Measurements from ENCODE around the gene LRFN4.

Gene LRFN4

DNA sequence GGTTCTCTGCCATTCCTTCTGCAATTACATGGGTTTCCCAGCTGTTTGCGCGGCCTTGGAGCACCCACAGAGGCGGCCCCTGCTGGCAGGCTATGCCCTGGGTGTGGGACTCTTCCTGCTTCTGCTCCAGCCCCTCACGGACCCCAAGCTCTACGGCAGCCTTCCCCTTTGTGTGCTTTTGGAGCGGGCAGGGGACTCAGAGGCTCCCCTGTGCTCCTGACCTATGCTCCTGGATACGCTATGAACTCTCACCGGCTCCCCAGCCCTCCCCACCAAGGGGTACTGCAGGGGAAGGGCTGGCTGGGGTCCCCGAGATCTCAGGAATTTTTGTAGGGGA, 11.0 kb upstream of the LRFN4 start:
- DNase-seq, result no peak

DNA sequence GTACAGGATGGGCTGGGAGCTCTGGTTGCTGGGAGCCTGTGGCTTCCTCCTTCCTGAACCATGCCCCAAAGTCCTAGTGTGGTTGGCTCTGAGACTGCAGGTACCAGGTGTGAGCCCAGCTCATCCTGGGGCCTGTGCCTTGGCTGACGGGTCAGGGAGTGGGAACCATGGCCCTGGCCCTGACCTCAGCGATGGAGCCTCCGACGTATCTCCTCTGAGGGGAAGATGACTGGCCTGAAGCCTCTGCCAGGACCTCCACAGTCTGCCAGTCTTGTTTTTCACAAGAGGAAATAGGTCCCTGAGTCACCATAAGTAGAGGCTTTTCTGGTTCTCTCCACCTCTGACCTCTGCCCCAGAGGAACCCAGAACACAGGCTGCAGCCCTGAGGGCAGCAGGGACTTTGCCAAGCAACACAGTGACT, 10.2 kb upstream of the LRFN4 start:
- peak; percentile 32 to 50 for DNase-seq

DNA sequence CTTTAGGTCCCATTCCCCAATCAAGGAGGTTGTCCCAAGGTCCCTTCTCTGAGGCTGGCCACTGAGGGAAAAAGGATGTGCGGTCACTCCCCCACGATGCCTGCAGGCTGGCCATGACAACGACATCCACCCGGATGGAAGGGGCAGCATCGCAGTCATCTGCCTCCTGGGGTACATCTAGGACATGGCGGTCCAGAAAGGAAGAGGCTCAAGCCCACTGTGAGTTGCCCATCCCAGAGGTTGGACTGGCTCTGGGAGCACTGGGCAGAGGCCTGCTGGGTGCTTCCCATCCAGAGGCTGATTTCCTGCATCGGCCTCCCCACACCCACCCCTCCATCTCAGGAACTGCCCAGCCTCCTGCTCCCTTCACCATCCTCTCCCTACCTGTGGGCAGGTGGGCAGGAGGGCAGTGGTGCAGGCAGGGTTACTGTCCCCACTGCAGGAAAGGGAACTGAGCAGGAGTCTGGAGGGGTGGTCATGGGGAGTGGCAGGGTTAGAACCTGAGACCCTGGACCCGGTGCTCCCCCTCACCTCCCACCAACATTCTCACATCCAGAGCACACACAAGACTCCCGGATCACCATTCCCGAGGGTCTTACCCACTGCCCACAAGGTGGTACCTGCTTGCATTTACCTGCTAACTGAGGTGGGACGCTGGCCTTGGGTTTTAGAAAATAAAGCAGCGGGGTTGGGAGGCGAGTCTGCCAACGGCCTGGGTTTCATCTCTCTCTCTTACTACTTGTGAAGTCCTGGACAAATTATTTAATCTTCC, 9.2 kb upstream of the LRFN4 start:
- no peak for DNase-seq

DNA sequence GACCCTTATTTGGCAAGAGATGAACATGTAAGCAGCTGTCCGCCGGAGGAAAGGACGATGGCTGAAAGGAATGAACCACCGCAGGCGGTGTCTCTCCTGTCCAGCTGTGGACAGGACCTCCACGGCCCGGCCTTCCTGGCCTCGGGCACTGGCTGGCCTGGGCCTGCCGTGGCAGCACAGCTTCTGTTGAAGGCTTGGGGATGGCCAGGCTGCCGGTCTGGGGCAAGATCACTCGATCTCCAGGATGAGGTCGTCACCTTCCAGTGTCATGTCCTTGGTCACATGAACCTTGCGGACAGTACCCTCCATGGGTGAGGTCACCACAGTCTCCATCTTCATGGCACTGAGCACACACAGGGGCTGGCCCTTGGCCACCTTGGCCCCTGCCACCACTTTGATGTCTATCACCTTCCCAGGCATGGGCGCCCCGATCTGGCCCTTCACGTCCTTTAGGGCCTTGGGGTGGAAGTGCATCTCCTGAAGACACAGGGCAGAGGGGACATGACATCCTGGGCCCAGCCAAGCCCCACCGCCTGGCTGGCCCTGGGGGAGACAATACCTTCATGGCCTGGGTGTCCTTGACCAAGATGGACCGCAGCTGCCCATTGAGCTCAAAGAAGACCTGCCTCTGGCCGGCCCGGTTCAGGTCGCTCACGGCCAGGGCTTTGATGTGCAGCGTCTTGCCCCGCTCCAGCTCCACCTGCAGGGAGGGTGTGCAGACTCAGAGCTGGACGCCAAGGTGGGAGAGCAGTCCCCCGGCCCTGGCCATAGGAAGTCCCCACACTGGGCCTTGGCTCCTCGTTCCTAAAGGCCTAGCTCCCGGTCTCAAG, 8.0 kb upstream of the LRFN4 start:
- DNase-seq, result no peak

DNA sequence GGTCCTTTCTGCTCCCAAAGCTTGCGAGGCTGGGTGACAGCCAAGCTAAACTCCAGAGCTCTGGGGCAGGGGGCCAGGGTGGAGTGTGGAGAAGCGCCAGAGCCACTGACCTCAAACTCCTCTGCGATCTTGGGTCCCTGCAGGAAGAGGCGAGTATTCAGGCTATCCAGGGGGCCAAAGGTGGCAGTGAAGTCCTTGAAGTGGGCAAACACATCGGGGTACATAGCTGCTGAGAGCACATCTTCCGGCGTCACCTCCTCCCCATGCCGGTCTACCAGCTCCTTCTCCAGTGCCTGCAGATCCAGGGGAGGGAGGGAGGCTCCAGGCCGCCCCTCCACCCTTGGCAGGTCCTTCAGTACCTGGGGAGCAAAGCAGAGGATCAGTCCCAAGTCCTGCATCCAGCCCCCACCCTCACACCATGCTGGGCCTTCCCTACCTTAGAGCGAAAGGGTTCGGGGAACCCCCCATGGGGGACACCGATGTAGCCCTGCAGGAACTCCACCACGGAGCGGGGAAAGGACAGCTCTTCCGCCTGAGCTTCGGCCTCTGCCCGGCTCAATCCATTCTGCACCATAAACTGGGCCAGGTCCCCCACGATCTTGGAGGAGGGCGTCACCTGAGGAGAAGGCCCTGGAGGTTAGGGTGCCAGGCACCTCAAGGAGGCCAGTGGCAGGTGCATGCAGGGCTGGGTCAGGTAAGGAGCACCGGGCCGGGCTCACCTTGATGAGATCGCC, 7.2 kb upstream of the LRFN4 start:
- DNase-seq, result no peak

DNA sequence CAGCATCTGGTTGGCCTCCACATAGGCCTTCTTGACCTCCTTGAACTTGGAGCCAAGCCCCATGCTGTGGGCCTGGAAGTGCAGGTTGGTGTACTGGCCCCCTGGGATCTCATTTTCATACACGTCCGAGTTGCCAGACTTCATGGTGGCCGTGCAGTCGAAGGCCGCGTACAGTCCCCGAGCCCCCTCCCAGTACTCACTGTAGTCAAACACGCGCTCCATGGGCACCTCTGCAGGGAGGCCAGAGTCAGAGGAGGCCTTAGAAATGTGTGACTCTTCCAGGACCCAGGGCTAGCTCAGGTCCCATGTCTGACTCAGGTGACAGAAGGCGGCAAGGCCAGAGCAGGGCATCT, 6.7 kb upstream of the LRFN4 start:
- no peak for DNase-seq

DNA sequence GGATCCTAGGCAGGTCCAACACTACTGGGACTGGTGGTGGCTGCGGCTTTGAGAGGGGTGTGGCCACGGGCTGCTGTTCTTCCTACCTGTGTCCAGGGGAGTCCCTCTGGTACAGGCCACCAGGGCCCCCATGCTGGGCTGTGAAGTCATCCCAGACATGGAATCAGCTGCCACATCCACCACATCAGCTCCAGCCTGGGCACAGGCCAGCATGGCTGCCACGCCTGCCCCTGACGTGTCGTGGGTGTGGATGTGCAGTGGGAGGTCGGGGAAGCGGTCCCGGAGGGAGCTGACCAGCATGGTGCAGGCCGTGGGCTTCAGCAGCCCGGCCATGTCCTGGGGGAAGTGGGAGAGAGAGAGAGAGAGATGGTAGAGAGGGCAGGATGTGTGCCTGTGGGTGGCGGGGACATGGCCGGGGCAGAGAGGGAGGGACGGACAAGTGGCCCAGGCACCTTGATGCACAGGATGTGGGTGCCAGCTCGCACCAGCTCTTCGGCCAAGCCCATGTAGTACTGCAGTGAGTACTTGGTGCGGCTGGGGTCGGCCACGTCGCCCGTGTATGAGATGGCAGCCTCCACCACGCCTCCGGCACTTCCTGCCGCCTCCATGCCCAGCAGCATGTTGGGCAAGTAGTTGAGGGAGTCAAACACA, 6.2 kb upstream of the LRFN4 start:
- DNase-seq, result no peak

DNA sequence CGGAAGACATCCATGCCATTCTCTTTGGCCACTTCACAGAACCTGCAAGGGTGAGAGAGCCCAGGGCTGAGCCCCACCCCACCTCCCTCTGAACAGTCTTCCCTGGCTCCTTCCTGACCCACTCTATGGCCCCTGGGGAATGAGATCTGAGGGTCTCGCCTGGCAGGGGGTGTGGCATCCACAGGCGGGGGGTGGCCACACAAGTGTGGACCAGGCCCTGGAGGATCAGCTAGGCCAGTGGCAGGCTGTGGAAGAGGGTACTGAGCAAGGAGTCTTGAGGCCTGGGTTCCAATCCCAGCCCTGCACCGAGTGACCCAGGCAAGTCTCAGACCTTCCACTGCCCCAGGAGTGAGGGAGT, 5.6 kb upstream of the LRFN4 start:
- DNase-seq, result no peak

DNA sequence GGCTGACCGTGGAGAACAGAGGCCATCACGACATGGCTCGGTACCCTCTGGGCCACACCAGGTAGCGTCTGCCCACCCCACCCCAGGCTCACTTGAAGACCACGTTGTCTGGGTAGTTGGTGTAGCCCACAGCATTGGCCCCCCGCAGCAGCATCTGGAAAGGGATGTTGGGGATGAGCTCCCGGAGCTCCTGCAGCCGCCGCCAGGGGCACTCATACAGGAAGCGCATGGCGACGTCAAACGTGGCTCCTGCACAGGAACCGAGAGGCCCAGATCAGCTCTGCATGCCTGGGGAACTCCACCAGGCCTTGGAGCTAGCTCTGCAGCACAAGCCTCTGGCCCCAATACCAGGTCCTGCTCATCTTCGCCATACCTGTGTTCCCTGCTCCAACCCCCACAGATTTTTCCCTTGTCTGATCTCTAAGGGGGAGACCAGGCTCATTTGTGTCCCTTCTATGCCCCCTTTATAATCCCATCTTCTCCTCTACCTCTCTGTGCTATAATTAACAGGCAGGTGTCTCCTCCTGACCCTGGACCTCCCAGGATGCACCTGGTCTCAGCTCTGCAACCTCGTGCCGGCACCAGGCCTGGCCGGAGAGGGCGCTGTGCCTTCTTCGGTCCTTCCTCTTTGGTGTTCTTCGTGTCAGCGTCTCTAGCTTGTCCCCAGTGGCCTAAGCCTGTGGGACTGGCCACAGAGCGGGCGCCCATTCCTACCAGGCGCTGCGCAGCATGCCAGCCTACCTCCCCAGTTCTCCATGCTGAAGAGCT, 5.0 kb upstream of the LRFN4 start:
- DNase-seq, result peak in 1 of 2 donors; percentile 18

DNA sequence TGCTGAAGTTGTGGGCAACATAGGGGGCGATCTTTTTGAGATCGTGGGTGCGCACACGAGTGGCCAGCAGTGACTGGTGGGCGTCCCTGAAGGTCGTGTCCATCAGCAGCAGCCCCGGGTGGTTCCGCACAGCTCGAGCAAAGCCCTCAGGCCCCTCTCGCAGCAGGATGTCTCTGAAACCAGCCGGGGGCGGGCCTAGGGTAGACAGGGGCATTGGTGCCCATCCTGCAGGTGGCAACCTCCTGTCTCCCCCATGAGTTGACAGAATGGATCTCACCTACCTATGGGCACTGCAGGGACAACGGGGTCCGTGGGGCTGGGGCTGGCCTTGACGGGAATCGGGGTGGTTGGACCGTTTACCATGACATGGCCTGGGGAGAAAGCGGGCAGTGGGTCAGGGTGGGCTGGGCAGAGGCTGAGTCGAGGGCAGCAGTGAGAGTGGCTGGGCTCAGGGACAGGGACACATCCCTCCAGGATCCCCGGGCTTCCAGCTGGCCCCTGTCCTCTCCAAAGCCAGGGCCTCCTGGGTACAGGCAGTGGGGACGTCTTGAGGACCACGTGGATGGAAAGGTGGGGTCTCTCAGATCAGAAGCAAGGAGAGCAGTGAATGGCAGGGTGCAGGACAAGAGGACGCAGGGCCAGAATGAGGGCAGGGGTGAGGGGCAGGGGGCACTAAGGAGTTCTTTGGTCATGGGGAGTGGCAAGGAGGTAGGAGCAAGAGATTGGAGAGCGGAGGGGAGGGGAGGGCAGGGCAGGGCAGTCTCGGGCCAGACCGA, 4.2 kb upstream of the LRFN4 start:
- no peak for DNase-seq

DNA sequence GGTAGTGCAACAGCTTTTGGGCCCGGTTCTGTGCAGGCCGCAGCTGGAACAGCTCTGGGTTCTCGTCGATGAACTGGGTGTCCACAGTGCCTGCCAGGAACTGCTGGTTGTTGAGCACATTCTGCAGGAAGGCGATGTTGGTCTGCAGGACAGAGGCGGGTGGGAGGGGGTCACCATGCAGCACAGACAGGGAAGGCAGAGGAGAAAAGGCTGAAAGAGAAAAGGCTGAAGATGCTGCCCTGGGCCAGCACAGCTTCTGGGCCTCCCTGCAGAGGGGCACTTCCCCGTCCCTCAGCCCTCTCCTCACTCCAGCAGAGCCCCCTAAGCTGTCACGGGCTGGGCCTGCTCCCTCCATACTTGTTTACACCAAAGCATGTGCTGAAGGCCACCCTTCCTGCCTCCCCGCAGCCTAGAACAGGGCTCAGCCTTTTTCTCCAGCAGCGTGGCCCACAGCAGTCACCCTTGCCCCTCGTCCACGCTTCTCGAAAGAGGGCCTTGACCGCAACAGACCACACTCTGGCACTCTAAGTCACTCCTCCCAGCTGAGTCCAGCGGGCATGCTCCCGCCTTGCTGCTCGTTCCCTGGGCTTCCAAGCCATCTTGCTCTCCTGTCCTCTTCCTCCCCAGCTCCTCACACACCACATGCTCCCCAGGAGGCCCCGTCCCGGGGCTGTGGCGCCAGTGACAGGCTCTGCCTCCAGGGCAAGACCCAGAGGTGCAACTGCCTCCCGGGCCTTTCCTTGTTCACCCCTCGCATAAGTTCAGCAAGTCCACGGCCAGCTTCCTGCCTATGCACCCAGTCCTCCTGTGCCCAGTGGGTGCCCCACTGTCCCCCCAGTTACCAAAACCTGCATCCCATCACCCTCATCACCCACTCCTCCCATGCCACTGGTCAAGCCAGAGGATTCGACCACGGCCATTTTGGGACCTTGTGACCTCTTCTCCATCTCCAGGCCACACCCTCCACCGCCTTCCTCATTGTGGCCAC, 3.3 kb upstream of the LRFN4 start:
- no peak for DNase-seq

DNA sequence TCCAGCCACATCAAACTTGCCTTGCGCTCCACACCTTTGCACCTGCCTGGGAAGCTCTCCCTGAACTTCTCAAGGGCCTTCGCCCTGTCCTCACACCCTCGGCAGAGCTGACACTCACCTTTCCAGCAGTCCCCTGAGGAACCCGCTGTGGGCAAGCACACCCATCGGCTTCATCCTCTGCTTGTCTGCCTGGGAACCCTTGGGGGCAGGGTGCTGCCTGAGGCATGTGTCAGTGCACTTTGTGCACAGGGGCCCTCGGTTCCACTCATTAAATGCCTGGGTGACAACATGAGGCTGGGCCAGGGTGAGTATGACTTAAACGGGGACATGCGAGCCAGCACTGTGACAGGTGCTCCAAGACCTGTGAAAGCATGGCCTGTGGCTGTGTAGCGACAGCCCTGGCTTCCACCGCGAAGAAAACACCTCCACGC, 2.6 kb upstream of the LRFN4 start:
- DNase-seq, result no peak

DNA sequence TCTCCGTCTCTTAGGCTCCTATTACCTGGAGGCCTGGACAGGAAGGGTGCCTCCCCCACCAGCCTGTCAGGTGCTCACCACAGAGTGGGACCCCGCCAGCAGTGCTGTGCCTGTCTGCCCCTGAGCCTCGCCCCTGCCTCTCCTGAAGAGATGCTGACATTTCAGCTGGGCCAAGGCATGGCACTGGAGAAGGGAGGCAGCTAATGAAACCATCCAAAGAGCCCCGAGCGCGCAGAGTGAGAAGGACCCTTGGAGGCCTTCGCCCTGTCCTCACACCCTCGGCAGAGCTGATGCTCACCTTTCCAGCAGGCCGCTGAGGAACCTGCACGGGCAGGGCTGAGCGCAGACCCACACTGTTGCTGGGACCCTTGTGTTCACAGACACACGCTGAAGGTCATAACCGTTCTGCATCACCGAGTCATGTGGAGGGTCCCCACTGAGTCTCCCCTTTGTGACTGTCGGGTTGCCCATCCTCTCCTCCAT, 2.1 kb upstream of the LRFN4 start:
- DNase-seq, result no peak

DNA sequence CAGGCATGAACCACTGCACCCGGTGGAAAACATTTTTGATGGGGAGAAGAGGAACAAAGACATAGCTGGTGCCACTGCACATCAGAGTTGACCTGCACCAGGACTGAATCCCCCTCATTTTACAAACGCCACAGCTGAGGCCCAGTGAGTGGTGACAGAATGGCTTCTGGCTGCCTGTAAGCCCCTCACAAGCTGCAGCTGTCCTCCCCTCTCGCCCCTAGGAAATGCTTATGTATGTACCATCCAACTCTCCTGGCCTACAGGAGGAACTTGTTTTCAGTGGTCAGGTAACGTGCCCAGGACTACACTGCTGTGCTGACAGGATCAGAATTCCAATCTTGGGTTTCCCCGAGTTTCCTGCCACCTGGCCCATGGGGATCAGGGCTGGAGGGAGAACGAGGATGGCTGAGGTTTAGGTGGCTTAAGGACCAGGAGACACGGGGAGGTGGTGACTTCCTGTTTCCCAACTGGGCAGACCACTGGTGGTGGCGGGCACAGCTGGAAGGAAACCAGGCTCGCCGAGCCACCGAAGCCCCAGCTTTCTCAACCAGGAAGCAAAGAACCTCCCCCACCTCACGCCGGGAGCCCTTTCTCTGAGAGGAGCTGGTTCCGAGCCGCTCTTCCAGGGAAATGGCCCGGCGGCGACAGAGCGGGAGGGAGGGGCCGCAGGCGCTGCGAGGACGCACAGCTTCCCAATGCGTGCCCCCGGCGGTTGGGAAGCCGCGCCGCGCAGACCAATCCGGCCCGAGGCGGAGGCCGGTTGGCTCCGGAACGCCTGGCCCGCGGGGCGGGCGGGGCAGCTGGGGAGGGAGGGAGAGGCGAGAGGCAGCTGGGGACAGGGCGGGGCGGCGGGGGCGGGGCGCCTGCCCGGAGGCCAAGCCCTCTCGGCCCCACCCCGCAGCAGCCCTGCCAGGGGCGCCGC, 1.0 kb upstream of the LRFN4 start:
- peak; percentile 89 to 92 for DNase-seq

DNA sequence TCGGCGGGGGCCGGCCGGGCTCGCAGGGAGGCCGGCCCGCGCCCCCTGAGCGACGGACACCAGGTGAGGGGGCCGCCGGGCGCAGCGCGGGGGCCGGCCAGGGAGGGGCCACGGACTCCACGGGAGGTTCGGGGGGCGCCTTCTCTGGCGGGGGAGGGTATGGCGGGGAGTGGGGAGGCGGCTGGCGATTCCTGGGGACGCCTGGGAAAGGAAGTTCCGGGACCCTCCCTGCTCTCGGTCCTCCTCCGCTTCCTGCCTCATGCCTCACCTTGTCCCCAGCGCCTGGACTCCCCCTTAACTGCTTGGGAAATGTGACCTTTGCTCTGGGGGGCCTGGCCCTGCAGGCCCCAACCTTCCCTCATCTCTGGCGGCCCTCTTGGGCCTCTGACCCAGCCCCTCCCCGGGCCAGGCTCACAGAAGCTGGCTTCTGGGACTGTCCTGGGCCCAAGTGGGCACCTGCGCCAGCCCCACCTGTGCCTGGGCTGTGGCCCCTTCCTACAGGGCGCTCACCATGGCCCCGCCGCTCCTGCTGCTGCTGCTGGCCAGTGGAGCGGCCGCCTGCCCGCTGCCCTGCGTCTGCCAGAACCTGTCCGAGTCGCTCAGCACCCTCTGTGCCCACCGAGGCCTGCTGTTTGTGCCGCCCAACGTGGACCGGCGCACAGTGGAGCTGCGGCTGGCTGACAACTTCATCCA, 516 bp downstream of the LRFN4 start:
- no peak for DNase-seq

DNA sequence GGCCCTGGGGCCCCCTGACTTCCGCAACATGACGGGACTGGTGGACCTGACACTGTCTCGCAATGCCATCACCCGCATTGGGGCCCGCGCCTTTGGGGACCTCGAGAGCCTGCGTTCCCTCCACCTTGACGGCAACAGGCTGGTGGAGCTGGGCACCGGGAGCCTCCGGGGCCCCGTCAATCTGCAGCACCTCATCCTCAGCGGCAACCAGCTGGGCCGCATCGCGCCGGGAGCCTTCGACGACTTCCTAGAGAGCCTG, 992 bp downstream of the LRFN4 start:
- DNase-seq, result no peak

DNA sequence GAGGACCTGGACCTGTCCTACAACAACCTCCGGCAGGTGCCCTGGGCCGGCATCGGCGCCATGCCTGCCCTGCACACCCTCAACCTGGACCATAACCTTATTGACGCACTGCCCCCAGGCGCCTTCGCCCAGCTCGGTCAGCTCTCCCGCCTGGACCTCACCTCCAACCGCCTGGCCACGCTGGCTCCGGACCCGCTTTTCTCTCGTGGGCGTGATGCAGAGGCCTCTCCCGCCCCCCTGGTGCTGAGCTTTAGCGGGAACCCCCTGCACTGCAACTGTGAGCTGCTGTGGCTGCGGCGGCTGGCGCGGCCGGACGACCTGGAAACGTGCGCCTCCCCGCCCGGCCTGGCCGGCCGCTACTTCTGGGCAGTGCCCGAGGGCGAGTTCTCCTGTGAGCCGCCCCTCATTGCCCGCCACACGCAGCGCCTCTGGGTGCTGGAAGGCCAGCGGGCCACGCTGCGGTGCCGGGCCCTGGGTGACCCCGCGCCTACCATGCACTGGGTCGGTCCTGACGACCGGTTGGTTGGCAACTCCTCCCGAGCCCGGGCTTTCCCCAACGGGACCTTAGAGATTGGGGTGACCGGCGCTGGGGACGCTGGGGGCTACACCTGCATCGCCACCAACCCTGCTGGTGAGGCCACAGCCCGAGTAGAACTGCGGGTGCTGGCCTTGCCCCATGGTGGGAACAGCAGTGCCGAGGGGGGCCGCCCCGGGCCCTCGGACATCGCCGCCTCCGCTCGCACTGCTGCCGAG, 1.5 kb downstream of the LRFN4 start:
- no peak for DNase-seq

All from inflammatory macrophage treated with lipopolysaccharide for 1 hour (primary cell).